Neuron (in vitro differentiated cells): ENCODE measurements around the gene PUS1.
"Not testable (repeated sequence)": the region's sequence is repeated elsewhere in the genome, so short reads cannot be mapped to it uniquely, and the experiment has no call there.

Experiments used
- H2AFZ ChIP-seq: one replicate; pipeline ENCODE4 v1.6.1; 2013; ENCODE audit warnings: low read depth, mild to moderate bottlenecking, inconsistent platforms, low read length, moderate library complexity
- H3K27me3 ChIP-seq: one replicate; pipeline ENCODE4 v1.6.1; 2013; ENCODE audit warnings: low read length; ENCODE audit not compliant: insufficient read depth
- H3K36me3 ChIP-seq: one replicate; pipeline ENCODE4 v1.6.1; 2013; ENCODE audit warnings: low read length; ENCODE audit not compliant: insufficient read depth
- H3K4me1 ChIP-seq: one replicate; pipeline ENCODE4 v1.6.1; 2013; ENCODE audit warnings: low read length; ENCODE audit not compliant: insufficient read depth
- H3K4me3 ChIP-seq: 2 replicates; pipeline ENCODE4 v1.5.1; 2013; ENCODE audit warnings: mild to moderate bottlenecking, low read length, moderate library complexity
- H3K9me3 ChIP-seq: one replicate; pipeline ENCODE4 v1.6.1; 2013; ENCODE audit warnings: low read length

The PUS1 gene

DNA sequence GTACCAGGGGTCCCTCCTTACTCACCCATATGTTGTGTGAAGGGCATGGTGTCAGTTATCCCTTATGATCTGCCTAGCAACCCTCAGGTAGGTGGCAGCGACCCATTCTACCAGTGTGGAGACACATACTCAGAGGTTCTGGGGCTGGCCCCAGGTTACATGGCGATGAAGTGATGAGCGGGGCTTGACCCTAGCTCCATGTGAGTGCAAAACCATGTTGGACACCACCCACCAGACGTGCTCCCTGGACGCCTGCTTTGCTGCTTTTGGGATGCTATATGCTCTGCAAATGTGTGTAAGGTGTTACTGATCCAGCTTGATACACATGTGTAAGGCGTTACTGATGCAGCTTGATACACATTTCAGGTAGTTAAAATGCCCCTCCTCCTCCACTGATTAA lies 54.0 kb downstream of the PUS1 start:
- H3K9me3 ChIP-seq: no peaks in the 10 kb centered on the region
- peaks cover 66% of the 10 kb centered on the region for H3K36me3 ChIP-seq
- H3K4me3 ChIP-seq: no peak overlapping the region
- no peak overlapping the region for H2AFZ ChIP-seq
- H3K4me1 ChIP-seq: peaks cover 8% of the 10 kb centered on the region
- no peaks in the 10 kb centered on the region for H3K27me3 ChIP-seq

GRCh38 chr12:131983554-131983953 lies 54.5 kb downstream of the PUS1 start:
- H3K36me3 ChIP-seq: peaks cover 67% of the 10 kb centered on the region
- no peak overlapping the region for H2AFZ ChIP-seq
- H3K4me3 ChIP-seq: no peak overlapping the region
- H3K4me1 ChIP-seq: peaks cover 13% of the 10 kb centered on the region
- no peaks in the 10 kb centered on the region for H3K27me3 ChIP-seq
- H3K9me3 ChIP-seq: no peaks in the 10 kb centered on the region

DNA sequence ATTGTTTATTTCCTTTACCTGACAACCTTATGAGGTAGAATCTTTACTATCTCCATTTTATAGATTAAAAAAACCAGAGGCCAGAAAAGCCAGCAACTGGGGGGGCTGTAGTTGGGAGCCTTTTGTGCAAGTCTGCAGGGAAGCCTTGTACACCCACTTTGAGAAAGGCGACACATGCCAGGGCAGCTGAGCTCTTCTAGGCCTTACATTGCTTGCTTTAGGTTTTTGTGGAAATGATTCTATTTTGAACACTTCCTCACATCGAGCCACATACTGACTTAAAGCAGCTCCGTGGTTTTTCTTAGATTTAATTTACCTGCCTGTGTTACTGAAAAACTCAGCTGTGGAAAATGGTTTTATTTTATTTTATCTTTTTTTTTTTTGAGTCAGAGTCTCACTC lies 55.3 kb downstream of the PUS1 start:
- Histone ChIP-seq H3K36me3 (peaks cover 72% of the 10 kb centered on the region), H3K9me3 (no peaks in the 10 kb centered on the region), H3K4me1 (peaks cover 20% of the 10 kb centered on the region), H3K4me3 (no peak overlapping the region), H3K27me3 (no peaks in the 10 kb centered on the region), H2AFZ (no peak overlapping the region)

GRCh38 chr12:131985510-131985875 lies 56.4 kb downstream of the PUS1 start:
- Histone ChIP-seq H3K36me3 (peaks cover 62% of the 10 kb centered on the region), H3K4me1 (peaks cover 32% of the 10 kb centered on the region)
- H3K4me3 ChIP-seq, H3K27me3 ChIP-seq, H3K9me3 ChIP-seq, H2AFZ ChIP-seq: not testable (repeated sequence)

DNA sequence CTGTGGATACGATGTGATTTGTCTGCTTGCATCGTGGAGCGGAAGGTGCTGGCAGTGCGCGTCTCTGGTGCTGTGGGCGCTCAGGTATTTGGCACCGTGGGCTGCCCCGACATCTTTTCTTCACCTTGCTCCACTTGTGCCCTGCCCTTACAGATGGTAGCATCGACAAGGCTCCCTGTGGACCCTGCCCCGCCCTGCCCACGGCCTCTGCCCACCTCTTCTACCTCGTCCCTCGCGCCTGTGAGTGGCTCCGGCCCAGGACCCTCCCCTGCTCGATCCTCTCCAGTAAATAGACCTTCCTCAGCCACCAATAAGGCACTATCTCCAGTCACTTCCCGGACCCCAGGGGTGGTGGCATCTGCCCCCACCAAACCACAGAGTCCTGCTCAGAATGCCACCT lies 57.3 kb downstream of the PUS1 start:
- Histone ChIP-seq H3K27me3 (no peaks in the 10 kb centered on the region), H3K4me1 (peaks cover 41% of the 10 kb centered on the region), H3K4me3 (no peak overlapping the region), H3K9me3 (no peaks in the 10 kb centered on the region), H3K36me3 (peaks cover 55% of the 10 kb centered on the region), H2AFZ (no peak overlapping the region)

DNA sequence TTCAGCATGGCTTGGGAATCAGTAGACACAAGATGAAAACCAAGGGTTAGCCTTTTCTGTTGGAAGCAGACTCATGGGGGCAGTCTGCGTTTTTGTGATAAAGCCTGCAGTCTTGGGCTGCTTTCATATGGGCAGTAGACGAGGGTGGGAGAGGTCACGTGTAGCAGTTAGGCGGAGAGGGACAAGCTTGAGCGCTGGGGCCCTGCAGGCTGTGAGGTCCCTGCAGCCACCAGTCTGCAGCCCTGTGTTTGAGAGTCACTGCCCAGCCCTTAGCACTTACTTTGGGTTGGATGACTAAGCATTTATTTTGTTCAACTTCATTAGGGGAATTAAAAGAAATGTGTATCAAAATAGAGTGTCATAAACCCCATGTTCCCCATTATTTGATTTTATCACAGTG lies 57.8 kb downstream of the PUS1 start:
- no peak overlapping the region for H2AFZ ChIP-seq
- H3K4me3 ChIP-seq: no peak overlapping the region
- no peaks in the 10 kb centered on the region for H3K9me3 ChIP-seq
- H3K4me1 ChIP-seq: peaks cover 45% of the 10 kb centered on the region
- no peaks in the 10 kb centered on the region for H3K27me3 ChIP-seq
- peaks cover 50% of the 10 kb centered on the region for H3K36me3 ChIP-seq

- Histone ChIP-seq H2AFZ (no peak overlapping the region), H3K9me3 (no peaks in the 10 kb centered on the region), H3K4me1 (peaks cover 50% of the 10 kb centered on the region), H3K36me3 (peaks cover 50% of the 10 kb centered on the region), H3K27me3 (no peaks in the 10 kb centered on the region), H3K4me3 (no peak overlapping the region)
These were observed 58.5 kb downstream of the PUS1 start for GRCh38 chr12:131987552-131987951.

DNA sequence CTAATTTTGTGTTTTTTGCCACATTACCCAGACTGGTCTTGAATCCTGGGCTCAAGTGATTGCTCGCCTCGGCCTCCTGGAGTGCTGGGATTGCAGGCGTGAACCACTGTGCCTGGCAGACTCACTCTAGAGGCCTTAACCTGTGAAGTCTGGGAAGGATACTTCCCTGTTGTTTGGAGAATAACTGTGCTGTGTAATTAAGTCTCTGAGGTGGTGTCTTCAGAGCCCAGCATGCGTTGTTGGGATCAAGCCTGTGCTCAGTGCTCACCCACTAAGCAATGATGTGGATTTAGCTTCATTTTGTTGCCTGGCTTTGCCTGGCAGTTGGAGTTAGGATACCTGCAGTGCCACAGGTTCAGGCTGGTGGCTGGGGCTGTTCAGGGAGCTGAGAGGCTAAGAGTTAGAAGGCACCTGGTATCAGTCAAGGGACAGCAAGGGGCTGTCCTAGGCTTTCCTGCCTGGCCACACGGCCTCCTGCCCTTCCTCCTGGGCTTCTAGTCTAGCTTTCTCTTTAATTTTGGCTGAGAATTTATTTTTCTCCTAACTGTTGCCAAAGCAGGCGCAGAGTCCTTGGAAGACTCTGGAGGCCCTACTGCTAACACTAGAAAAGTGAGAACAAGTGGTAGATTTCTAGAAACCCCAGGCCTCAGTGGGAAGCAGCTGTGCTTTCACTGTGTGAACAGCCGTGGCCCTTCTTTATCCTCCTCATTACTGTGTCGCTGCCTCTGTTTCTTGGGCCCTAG lies 59.1 kb downstream of the PUS1 start:
- no peak overlapping the region for H3K4me3 ChIP-seq
- H3K9me3 ChIP-seq: no peaks in the 10 kb centered on the region
- peaks cover 53% of the 10 kb centered on the region for H3K36me3 ChIP-seq
- no peak overlapping the region for H2AFZ ChIP-seq
- no peaks in the 10 kb centered on the region for H3K27me3 ChIP-seq
- peaks cover 50% of the 10 kb centered on the region for H3K4me1 ChIP-seq

GRCh38 chr12:131989021-131989420 lies 59.9 kb downstream of the PUS1 start:
- peaks cover 50% of the 10 kb centered on the region for H3K4me1 ChIP-seq
- H3K9me3 ChIP-seq: no peaks in the 10 kb centered on the region
- H2AFZ ChIP-seq: no peak overlapping the region
- H3K36me3 ChIP-seq: peaks cover 56% of the 10 kb centered on the region
- H3K27me3 ChIP-seq: no peaks in the 10 kb centered on the region
- no peak overlapping the region for H3K4me3 ChIP-seq

DNA sequence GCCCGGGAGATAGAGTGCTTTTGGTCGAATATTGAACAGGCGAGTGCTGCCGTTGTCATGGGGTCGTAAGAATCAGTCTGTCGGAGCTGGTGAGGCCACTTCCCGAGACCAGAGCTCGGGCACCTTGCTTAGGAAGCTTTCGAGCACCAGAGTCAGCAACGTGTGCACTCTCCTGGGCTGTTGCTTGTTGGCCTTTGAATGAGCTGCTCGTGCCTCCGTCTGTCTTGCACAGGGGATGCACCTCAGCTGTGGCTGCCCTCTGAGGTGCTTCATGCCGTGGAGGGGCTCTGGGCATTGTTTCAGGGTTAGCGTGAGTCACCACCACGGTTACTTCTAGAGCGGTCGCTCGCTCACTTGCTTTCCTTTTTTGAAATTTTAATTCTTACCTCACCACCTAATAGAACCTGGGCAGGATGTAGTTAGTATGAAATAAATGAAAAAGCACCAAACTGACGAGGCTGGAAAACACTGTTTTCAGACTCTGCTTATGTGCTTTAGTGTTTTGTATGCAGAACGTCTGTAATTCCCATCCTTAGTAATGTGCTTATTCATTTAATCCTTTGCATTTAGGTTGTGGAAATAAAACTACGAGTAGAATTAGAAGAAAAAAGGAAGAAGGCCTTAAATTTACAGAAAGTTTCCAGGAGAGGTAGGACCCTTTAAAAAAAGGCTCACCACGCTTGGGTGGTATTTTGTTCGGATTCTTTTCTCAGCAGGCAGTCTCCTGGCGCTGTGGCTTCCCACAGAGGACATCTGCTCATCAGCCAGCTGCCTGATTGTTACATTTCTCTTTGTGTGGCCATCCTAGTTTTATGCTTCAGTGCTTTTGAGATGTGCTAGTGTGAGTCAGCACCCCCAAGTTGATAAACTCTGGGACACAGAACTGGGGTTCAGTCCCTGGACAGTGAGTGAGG lies 61.2 kb downstream of the PUS1 start:
- Histone ChIP-seq H2AFZ (no peak overlapping the region), H3K27me3 (no peaks in the 10 kb centered on the region), H3K9me3 (no peaks in the 10 kb centered on the region), H3K36me3 (peaks cover 60% of the 10 kb centered on the region), H3K4me3 (no peak overlapping the region), H3K4me1 (peaks cover 50% of the 10 kb centered on the region)

DNA sequence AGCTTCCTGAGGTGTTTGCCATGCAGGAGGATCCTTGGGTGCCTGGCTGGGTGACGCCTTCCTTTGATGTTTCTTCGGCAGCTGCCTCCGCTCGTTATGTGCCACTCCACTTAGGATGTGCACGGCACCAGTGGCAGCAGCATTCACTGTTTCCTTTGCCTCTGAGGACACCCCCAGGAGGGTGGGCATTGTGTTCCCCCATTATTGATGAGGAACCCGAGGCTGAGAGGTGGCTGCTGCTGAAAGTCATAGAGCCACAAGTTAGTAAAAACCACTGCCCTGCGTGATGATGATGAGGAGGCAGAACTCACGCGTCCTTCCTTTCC lies 61.9 kb downstream of the PUS1 start:
- Histone ChIP-seq H3K4me3 (no peak overlapping the region), H3K36me3 (peaks cover 63% of the 10 kb centered on the region), H3K4me1 (peaks cover 50% of the 10 kb centered on the region)

GRCh38 chr12:131991816-131992430 lies 62.8 kb downstream of the PUS1 start:
- Histone ChIP-seq H3K4me1 (peaks cover 43% of the 10 kb centered on the region), H3K27me3 (no peaks in the 10 kb centered on the region), H2AFZ (no peak overlapping the region), H3K36me3 (peaks cover 64% of the 10 kb centered on the region), H3K9me3 (no peaks in the 10 kb centered on the region), H3K4me3 (no peak overlapping the region)

More for the DNA sequence above, 61.9 kb downstream of the PUS1 start:
- Histone ChIP-seq H3K9me3 (no peaks in the 10 kb centered on the region), H3K27me3 (no peaks in the 10 kb centered on the region), H2AFZ (no peak overlapping the region)

DNA sequence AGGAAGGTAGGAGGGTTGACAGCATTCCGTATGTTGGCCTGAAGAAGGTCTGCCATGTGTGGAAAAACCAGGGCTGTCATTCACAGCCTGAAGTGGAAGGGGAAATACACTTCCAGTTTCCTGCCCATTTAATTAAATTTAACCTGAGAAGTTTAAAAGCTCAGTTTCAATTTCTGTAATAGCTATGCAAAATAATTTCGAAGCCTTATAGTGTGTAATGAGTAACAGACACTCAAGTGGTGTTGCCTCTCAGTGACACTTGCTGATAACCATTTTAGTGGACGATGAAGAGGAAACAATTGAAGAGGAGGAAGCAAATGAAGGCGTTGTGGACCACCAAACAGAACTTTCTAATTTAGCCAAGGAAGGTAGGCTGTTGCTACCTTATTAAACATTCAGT lies 65.5 kb downstream of the PUS1 start:
- Histone ChIP-seq H3K4me3 (no peak overlapping the region), H3K36me3 (peaks cover 54% of the 10 kb centered on the region), H3K9me3 (no peaks in the 10 kb centered on the region), H3K4me1 (peaks cover 27% of the 10 kb centered on the region), H2AFZ (no peak overlapping the region), H3K27me3 (no peaks in the 10 kb centered on the region)
